IMR-90 (cell line): ENCODE data around the gene P2RX3. TPM values are rescaled to one million over a fixed set of nuclear protein-coding genes. Genes with fewer than 3 reads are reported as not detected.

Source experiments
- ATAC-seq: fragments of 200-7000 bp; cut with Tn5 transposase; 2 replicates; pipeline ENCODE4 v1.9.1; 2020; ENCODE audit warnings: low read depth, mild to moderate bottlenecking, moderate library complexity
- BruUV-seq: library from RNA; stranded (reverse); fragments of 400-500 nt; replicated peaks from 2 replicates; lab custom pipeline; 2021; lab: Mats Ljungman, UMichigan
- CTCF ChIA-PET: fragments of 300-600 bp; formaldehyde crosslinking; extraction: SDS; loops from one replicate; lab custom pipeline; 2021; ENCODE audit warnings: antibody characterized with exemption; lab: Yijun Ruan, JAX
- POLR2A ChIA-PET: fragments of 300-600 bp; sonication (Branson Sonifier 250); formaldehyde crosslinking; loops from one replicate; lab custom pipeline; 2022; ENCODE audit warnings: antibody characterized with exemption; ENCODE audit not compliant: unreplicated experiment; lab: Charles Lee
- DNase-seq: peaks from one replicate; pipeline ENCODE4 v3.0.0; 2013
- H2AFZ ChIP-seq: replicated peaks from 2 replicates; pipeline ENCODE3; 2013; ENCODE audit warnings: low read length, mild to moderate bottlenecking; ENCODE audit not compliant: poor library complexity
- H2AK5ac ChIP-seq: 2 replicates; pipeline ENCODE4 v1.6.1; 2013; ENCODE audit warnings: low read depth, low read length, inconsistent platforms
- H2AK9ac ChIP-seq: replicated peaks from 2 replicates; pipeline ENCODE3; 2013; ENCODE audit warnings: mild to moderate bottlenecking, low read depth, low read length, moderate library complexity; ENCODE audit not compliant: poor library complexity
- H2BK120ac ChIP-seq: 2 replicates; pipeline ENCODE4 v1.6.1; 2013; ENCODE audit warnings: low read depth, low read length, inconsistent platforms
- H2BK15ac ChIP-seq: 3 replicates; pipeline ENCODE4 v1.6.1; 2013; ENCODE audit warnings: low read depth, low read length, inconsistent platforms
- H2BK20ac ChIP-seq: 2 replicates; pipeline ENCODE4 v1.6.1; 2013; ENCODE audit warnings: low read depth, mild to moderate bottlenecking, inconsistent platforms, low read length, moderate library complexity
- H2BK5ac ChIP-seq: 2 replicates; pipeline ENCODE4 v1.6.1; 2013; ENCODE audit warnings: mild to moderate bottlenecking, low read depth, low read length, inconsistent platforms; ENCODE audit not compliant: poor library complexity, severe bottlenecking
- H3K14ac ChIP-seq: replicated peaks from 2 replicates; pipeline ENCODE4 v1.6.1; 2013; ENCODE audit warnings: low read depth, low read length, inconsistent platforms
- H3K18ac ChIP-seq: 2 replicates; pipeline ENCODE4 v1.6.1; 2013; ENCODE audit warnings: low read depth, low read length, control low read depth
- H3K23ac ChIP-seq: 2 replicates; pipeline ENCODE4 v1.6.1; 2013; ENCODE audit warnings: low read depth, low read length, inconsistent platforms
- H3K27ac ChIP-seq: 2 replicates; pipeline ENCODE4 v1.5.1; 2013; ENCODE audit warnings: mild to moderate bottlenecking, control low read depth, low read length; ENCODE audit not compliant: insufficient read depth
- H3K27me3 ChIP-seq: 2 replicates; pipeline ENCODE4 v1.6.1; 2013; ENCODE audit warnings: low read length; ENCODE audit not compliant: control insufficient read depth, insufficient read depth
- H3K36me3 ChIP-seq: 2 replicates; pipeline ENCODE4 v1.6.1; 2013; ENCODE audit warnings: low read length, mixed read lengths; ENCODE audit not compliant: control insufficient read depth, insufficient read depth
- H3K4ac ChIP-seq: 2 replicates; pipeline ENCODE4 v1.6.1; 2013; ENCODE audit warnings: low read depth, low read length, inconsistent platforms
- H3K4me1 ChIP-seq: 2 replicates; pipeline ENCODE4 v1.6.1; 2013; ENCODE audit warnings: low read length, mixed read lengths; ENCODE audit not compliant: control insufficient read depth, insufficient read depth
- H3K4me2 ChIP-seq: 2 replicates; pipeline ENCODE4 v1.6.1; 2013; ENCODE audit warnings: low read depth, mild to moderate bottlenecking, control low read depth, low read length, moderate library complexity
- H3K4me3 ChIP-seq: 2 replicates; pipeline ENCODE4 v1.5.1; 2013; ENCODE audit warnings: low read depth, mild to moderate bottlenecking, control low read depth, low read length, moderate library complexity; ENCODE audit not compliant: insufficient read depth
- H3K56ac ChIP-seq: 2 replicates; pipeline ENCODE4 v1.6.1; 2013; ENCODE audit warnings: low read length, inconsistent platforms; ENCODE audit not compliant: insufficient read depth; ENCODE audit errors: extremely low read depth
- H3K79me1 ChIP-seq, 2 experiments: 2 replicates each; pipeline ENCODE4 v1.6.1; 2013; ENCODE audit warnings: low read length in 2 of 2, inconsistent platforms in 1 of 2, low read depth in 1 of 2
- H3K9ac ChIP-seq: 2 replicates; pipeline ENCODE4 v1.6.1; 2013; ENCODE audit warnings: low read depth, low read length, control low read depth
- H3K9me1 ChIP-seq: 2 replicates; pipeline ENCODE4 v1.6.1; 2013; ENCODE audit warnings: low read length, inconsistent platforms; ENCODE audit not compliant: insufficient read depth
- H3K9me3 ChIP-seq: 2 replicates; pipeline ENCODE4 v1.6.1; 2013; ENCODE audit warnings: low read length; ENCODE audit not compliant: control insufficient read depth, insufficient read depth
- H4K20me1 ChIP-seq: 2 replicates; pipeline ENCODE4 v1.6.1; 2013; ENCODE audit warnings: low read length, inconsistent platforms; ENCODE audit not compliant: insufficient read depth
- H4K5ac ChIP-seq: 2 replicates; pipeline ENCODE4 v1.6.1; 2013; ENCODE audit warnings: mild to moderate bottlenecking, low read depth, low read length, control low read depth
- H4K8ac ChIP-seq, 2 experiments: 2 replicates each; pipeline ENCODE4 v1.6.1; 2013; ENCODE audit warnings: low read depth in 2 of 2, low read length in 2 of 2, control low read depth in 1 of 2, inconsistent platforms in 1 of 2
- H4K91ac ChIP-seq: 2 replicates; pipeline ENCODE4 v1.6.1; 2013; ENCODE audit warnings: low read depth, low read length, inconsistent platforms; ENCODE audit not compliant: insufficient read depth
- BHLHE40 ChIP-seq: fragments of 150-350 bp; IDR thresholded peaks from 2 replicates; pipeline ENCODE4 v1.6.1; 2016; ENCODE audit warnings: mild to moderate bottlenecking, low read depth, low read length
- CEBPB ChIP-seq: IDR thresholded peaks from 2 replicates; pipeline ENCODE4 v1.6.1; 2012; ENCODE audit warnings: low read depth, low read length, improper control_type of control experiment
- CHD1 ChIP-seq: IDR thresholded peaks from 2 replicates; pipeline ENCODE4 v1.6.1; 2012; ENCODE audit warnings: low read depth, low read length, improper control_type of control experiment
- FOS ChIP-seq: fragments of 150-350 bp; IDR thresholded peaks from 2 replicates; pipeline ENCODE4 v1.6.1; 2016; ENCODE audit warnings: low read depth, low read length
- MAFK ChIP-seq: IDR thresholded peaks from 2 replicates; pipeline ENCODE4 v1.6.1; 2012; ENCODE audit warnings: low read depth, low read length, improper control_type of control experiment
- MAZ ChIP-seq: IDR thresholded peaks from 2 replicates; pipeline ENCODE4 v1.6.1; 2012; ENCODE audit warnings: low read depth, mild to moderate bottlenecking, low read length, improper control_type of control experiment, moderate library complexity, borderline replicate concordance
- MXI1 ChIP-seq: IDR thresholded peaks from 2 replicates; pipeline ENCODE4 v1.6.1; 2012; ENCODE audit warnings: low read depth, mild to moderate bottlenecking, low read length, moderate library complexity, borderline replicate concordance
- NFE2L2 ChIP-seq: fragments of 150-350 bp; IDR thresholded peaks from 2 replicates; pipeline ENCODE4 v1.6.1; 2016; ENCODE audit warnings: low read depth, mild to moderate bottlenecking, low read length
- RCOR1 ChIP-seq: IDR thresholded peaks from 2 replicates; pipeline ENCODE4 v1.6.1; 2012; ENCODE audit warnings: mild to moderate bottlenecking, low read length, improper control_type of control experiment; ENCODE audit not compliant: insufficient replicate concordance
- RFX5 ChIP-seq: IDR thresholded peaks from 2 replicates; pipeline ENCODE4 v1.8.0; 2012; ENCODE audit warnings: low read depth, mild to moderate bottlenecking, low read length, moderate library complexity
- WGBS, 2 experiments: methylation state at CpG; one replicate each; pipeline versions ENCODE4 v1.1.5 to v1.1.7; 2013; ENCODE audit warnings: missing lambda C conversion rate in 2 of 2; ENCODE audit not compliant: insufficient read length in 1 of 2; ENCODE audit errors: extremely low coverage in 2 of 2; 5-methylcytosine and 5-hydroxymethylcytosine counted together
- dilution Hi-C: fragments of 300-500 bp; cut with HindIII; formaldehyde crosslinking; loops from one replicate; pipeline ENCODE4 v1.14.3; 2018; ENCODE audit warnings: low sequenced_read_pairs; ENCODE audit not compliant: unreplicated experiment
- in situ Hi-C: fragments of 300-500 bp; cut with MboI; formaldehyde crosslinking; loops from 3 replicates; pipeline ENCODE4 v1.14.3; 2019; ENCODE audit warnings: low sequenced_read_pairs, inconsistent platforms, mixed read lengths
- intact Hi-C: fragments of 100-400 bp; cut with micrococcal nuclease; formaldehyde crosslinking; loops from 2 replicates; pipeline ENCODE4 v1.10.0; 2022
- polyA plus RNA-seq, 3 experiments: library from polyadenylated mRNA; depleted of rRNA; stranded (reverse); fragments of >200 nt; gene quantifications; 2 replicates each; pipeline ENCODE4 v1.2.3, GENCODE V29; 2012; ENCODE audit warnings: low replicate concordance in 1 of 3
- total RNA-seq: library from RNA; depleted of rRNA; stranded (reverse); fragments of >200 nt; gene quantifications from 2 replicates; pipeline ENCODE4 v1.2.3, GENCODE V29; 2012
- TF ChIP-seq, protein P1 (sequence below): fragments of 150-350 bp; IDR thresholded peaks from 2 replicates; pipeline ENCODE4 v1.6.1; 2017; ENCODE audit warnings: mild to moderate bottlenecking, antibody characterized with exemption, low read length, low read depth
- TF ChIP-seq, protein P2 (sequence below): conservative IDR thresholded peaks from 2 replicates; pipeline ENCODE4 v1.5.1; 2012; ENCODE audit warnings: mild to moderate bottlenecking, low read depth, low read length, improper control_type of control experiment

P2RX3 gene
- total and polyA plus RNA-seq, 2 of the 4 experiments (the other 2 are of a cell fraction) = not detected

DNA sequence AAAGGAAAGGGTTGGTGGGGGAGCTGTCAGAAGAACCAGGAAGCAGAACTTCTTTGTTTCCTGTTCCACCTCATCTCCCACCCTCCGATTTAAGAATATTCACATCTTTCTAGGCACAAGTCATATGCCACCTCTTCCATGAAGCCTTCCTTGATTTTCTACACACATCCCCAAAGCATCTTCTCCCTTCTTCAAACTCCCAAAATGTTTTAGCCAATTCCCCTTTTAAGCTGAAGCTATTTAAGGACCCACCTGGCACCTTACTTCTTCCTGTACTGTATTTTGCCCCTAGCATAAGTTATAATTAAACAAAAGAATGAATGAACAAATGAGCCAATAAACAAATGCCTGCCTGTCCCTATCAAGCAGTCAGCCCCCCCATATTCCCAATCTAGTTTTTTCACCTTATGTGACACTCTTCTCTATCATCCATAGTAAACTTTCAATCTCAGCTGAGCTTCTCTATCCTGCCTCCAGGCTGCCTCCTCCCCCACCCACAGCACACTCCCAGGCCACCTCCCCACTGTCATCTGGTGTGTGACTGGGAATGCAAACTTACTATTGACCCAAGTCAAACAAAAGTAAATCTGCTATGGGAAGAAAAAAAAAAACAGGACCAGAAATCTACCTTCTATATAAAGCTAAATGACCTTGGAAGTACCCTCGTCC is 17.3 kb upstream of the P2RX3 start:
- Histone ChIP-seq H3K23ac (peak overlapping the region; percentile 38; the same call in 1 of the 2 replicates), H3K9me3 (no peaks in the 10 kb centered on the region), H2BK120ac (no peak overlapping the region), H3K4me2 (peak overlapping the region; percentile 71), H4K91ac (no peak overlapping the region), H3K4me3 (no peak overlapping the region), H3K79me1 (peaks cover 29 to 73% of the 10 kb centered on the region in 2 experiments), H3K9ac (no peak overlapping the region; the same call in 1 of the 2 replicates), H3K56ac (no peak overlapping the region), H3K27me3 (no peaks in the 10 kb centered on the region), H3K9me1 (peaks cover 39% of the 10 kb centered on the region), H2AK5ac (0 out of 2 replicates have a peak overlapping the region, but pooled peaks have one; percentile 94), H3K36me3 (peaks cover 47% of the 10 kb centered on the region), H4K8ac (no peak overlapping the region; a peak in 1 of 4 replicates), H4K5ac (no peak overlapping the region), H2AK9ac (no peak overlapping the region), H2BK5ac (no peak overlapping the region), H2BK15ac (no peak overlapping the region), H3K18ac (no peak overlapping the region), H3K4ac (no peak overlapping the region), H4K20me1 (peaks cover 66% of the 10 kb centered on the region), H2BK20ac (no peak overlapping the region), H3K4me1 (peaks cover 32% of the 10 kb centered on the region), H3K27ac (no peak overlapping the region), H2AFZ (no peak overlapping the region), H3K14ac (no peak overlapping the region; the same call in none of the 2 replicates)
- POLR2A ChIA-PET = interaction anchor here (3.0 kb wide), 1 partner anchor 9 kb away, joined by 16 read pairs; no protein-coding TSS in a partner anchor
- 100% methylated on average over 1 of the region's 2 CpGs; no CpG with 5 or more reads in 1 of the 2 experiments for WGBS, 2 experiments
- ATAC-seq (no peak), DNase-seq (no peak)
- in situ Hi-C loops (no loop called here), intact Hi-C loops (no loop called here), dilution Hi-C loops (no loop called here)
- TF ChIP-seq CHD1 = no peak
- TF ChIP-seq RCOR1 = no peak
- TF ChIP-seq MXI1 = no peak
- no peak for TF ChIP-seq FOS
- TF ChIP-seq, protein P1, sequence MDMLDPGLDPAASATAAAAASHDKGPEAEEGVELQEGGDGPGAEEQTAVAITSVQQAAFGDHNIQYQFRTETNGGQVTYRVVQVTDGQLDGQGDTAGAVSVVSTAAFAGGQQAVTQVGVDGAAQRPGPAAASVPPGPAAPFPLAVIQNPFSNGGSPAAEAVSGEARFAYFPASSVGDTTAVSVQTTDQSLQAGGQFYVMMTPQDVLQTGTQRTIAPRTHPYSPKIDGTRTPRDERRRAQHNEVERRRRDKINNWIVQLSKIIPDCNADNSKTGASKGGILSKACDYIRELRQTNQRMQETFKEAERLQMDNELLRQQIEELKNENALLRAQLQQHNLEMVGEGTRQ = no peak
- TF ChIP-seq, protein P2, sequence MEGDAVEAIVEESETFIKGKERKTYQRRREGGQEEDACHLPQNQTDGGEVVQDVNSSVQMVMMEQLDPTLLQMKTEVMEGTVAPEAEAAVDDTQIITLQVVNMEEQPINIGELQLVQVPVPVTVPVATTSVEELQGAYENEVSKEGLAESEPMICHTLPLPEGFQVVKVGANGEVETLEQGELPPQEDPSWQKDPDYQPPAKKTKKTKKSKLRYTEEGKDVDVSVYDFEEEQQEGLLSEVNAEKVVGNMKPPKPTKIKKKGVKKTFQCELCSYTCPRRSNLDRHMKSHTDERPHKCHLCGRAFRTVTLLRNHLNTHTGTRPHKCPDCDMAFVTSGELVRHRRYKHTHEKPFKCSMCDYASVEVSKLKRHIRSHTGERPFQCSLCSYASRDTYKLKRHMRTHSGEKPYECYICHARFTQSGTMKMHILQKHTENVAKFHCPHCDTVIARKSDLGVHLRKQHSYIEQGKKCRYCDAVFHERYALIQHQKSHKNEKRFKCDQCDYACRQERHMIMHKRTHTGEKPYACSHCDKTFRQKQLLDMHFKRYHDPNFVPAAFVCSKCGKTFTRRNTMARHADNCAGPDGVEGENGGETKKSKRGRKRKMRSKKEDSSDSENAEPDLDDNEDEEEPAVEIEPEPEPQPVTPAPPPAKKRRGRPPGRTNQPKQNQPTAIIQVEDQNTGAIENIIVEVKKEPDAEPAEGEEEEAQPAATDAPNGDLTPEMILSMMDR = no peak
- TF ChIP-seq CEBPB = no peak
- TF ChIP-seq RFX5 = no peak
- no peak for TF ChIP-seq MAFK
- TF ChIP-seq BHLHE40 = no peak
- no peak for TF ChIP-seq NFE2L2
- no peak for TF ChIP-seq MAZ
- no TSS peak for BruUV-seq
- CTCF ChIA-PET = interaction anchor here (1.7 kb wide), 1 partner anchor 71 kb away, joined by 4 read pairs; no protein-coding TSS in a partner anchor
